DND-41 (cell line): ENCODE data around the gene ANKMY1.

Experiments used
- EZH2 ChIP-seq: IDR thresholded peaks from 3 replicates; pipeline ENCODE4 v1.6.1; 2012; ENCODE audit warnings: borderline replicate concordance, low read depth, mild to moderate bottlenecking, moderate library complexity, low read length, inconsistent platforms; ENCODE audit not compliant: severe bottlenecking
- TF ChIP-seq, protein P1 (sequence below): IDR thresholded peaks from 2 replicates; pipeline ENCODE4 v1.5.1; 2012; ENCODE audit warnings: borderline replicate concordance, low read length, moderate library complexity, mild to moderate bottlenecking; ENCODE audit not compliant: poor library complexity, severe bottlenecking; ENCODE audit errors: extremely low read depth

DNA sequence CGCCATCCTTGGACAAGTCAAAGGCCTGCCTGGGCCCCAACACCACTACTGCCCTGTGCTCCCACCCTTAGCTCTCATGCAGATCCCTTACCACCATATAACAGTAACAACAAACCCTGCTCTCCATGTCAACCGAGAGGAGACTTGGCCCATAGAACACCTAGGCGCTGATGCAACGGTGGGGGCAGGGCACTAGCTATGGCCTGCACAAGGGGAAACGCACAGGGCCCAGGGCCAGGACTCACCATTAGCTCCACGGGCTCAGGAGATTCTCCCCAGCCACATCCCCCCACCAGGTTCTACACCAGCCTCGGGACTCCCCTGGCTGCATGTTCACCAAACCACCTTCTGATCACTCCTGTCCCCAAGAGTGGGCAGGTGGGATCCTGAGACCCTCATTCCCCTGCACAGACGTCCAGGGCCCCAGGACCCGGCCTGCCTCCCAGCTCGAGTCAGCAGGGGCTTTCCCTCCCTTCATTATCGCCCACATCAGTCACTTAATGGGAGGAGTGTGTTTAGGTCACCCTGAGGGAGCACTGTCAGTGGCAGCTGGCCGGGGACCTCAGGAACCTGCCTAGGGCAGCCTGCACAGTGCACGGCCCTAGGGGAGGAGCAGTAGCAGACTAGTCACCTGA is 29.3 kb downstream of the ANKMY1 start:
- TF ChIP-seq, protein P1, sequence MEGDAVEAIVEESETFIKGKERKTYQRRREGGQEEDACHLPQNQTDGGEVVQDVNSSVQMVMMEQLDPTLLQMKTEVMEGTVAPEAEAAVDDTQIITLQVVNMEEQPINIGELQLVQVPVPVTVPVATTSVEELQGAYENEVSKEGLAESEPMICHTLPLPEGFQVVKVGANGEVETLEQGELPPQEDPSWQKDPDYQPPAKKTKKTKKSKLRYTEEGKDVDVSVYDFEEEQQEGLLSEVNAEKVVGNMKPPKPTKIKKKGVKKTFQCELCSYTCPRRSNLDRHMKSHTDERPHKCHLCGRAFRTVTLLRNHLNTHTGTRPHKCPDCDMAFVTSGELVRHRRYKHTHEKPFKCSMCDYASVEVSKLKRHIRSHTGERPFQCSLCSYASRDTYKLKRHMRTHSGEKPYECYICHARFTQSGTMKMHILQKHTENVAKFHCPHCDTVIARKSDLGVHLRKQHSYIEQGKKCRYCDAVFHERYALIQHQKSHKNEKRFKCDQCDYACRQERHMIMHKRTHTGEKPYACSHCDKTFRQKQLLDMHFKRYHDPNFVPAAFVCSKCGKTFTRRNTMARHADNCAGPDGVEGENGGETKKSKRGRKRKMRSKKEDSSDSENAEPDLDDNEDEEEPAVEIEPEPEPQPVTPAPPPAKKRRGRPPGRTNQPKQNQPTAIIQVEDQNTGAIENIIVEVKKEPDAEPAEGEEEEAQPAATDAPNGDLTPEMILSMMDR = no peak
- TF ChIP-seq EZH2 = no peak
